HL-60 (cell line): ENCODE results near the gene DCAF16.

Source experiments
- DNase-seq, 2 experiments: peaks; one replicate each; pipeline ENCODE4 v3.0.0-alpha.2; 2010 to 2020; ENCODE audit warnings: low read depth in 1 of 2, low spot score in 1 of 2
- H3K27ac ChIP-seq: fragments of 250-450 bp; sonication (Bioruptor Pico); replicated peaks from 2 replicates; pipeline ENCODE4 v1.5.1; 2020; ENCODE audit warnings: mild to moderate bottlenecking, moderate library complexity
- H3K27me3 ChIP-seq: fragments of 250-450 bp; sonication (Bioruptor Pico); 2 replicates; pipeline ENCODE4 v1.5.1; 2021; ENCODE audit warnings: mild to moderate bottlenecking, moderate library complexity; ENCODE audit not compliant: insufficient read depth, poor library complexity, severe bottlenecking
- H3K4me3 ChIP-seq: replicated peaks from 2 replicates; pipeline ENCODE4 v1.5.1; 2011; ENCODE audit warnings: mild to moderate bottlenecking, control low read depth, low read length; ENCODE audit not compliant: insufficient read depth
- CTCF ChIP-seq: IDR thresholded peaks from one replicate; pipeline ENCODE4 v1.5.1; 2011; ENCODE audit warnings: low read length, control low read depth, inconsistent platforms; ENCODE audit not compliant: insufficient read depth
- GABPA ChIP-seq: IDR thresholded peaks from 2 replicates; pipeline ENCODE4 v1.6.1; 2012; ENCODE audit warnings: low read depth
- POLR2AphosphoS5 ChIP-seq: IDR thresholded peaks from 2 replicates; pipeline ENCODE4 v1.6.1; 2012; ENCODE audit warnings: low read depth
- REST ChIP-seq: IDR thresholded peaks from 2 replicates; pipeline ENCODE4 v1.6.1; 2012; ENCODE audit warnings: low read depth; ENCODE audit not compliant: insufficient replicate concordance
- SPI1 ChIP-seq: IDR thresholded peaks from 2 replicates; pipeline ENCODE4 v1.6.1; 2012; ENCODE audit warnings: low read depth, mild to moderate bottlenecking, borderline replicate concordance

The DCAF16 gene

GRCh38 chr4:17780501-17781299, 29.9 kb downstream of the DCAF16 start:
- Histone ChIP-seq H3K27me3 (peaks cover 24% of the 10 kb centered on the region), H3K27ac (no peak overlapping the region), H3K4me3 (peak overlapping the region; percentile 10)
- DNase-seq = no peak
- no peak for TF ChIP-seq GABPA

GRCh38 chr4:17778431-17778830, 32.1 kb downstream of the DCAF16 start:
- Histone ChIP-seq H3K27me3 (peaks cover 24% of the 10 kb centered on the region), H3K4me3 (no peak overlapping the region), H3K27ac (no peak overlapping the region)
- no peak for DNase-seq
- TF ChIP-seq POLR2AphosphoS5 (no peak), GABPA (no peak), REST (no peak), CTCF (no peak), SPI1 (no peak)

GRCh38 chr4:17773135-17773698, 37.3 kb downstream of the DCAF16 start:
- H3K27me3 ChIP-seq = no peaks in the 10 kb centered on the region
- TF ChIP-seq GABPA = no peak
- TF ChIP-seq REST = no peak
- H3K4me3 ChIP-seq = no peak overlapping the region
- no peak for DNase-seq
- H3K27ac ChIP-seq = no peak overlapping the region

GRCh38 chr4:17771284-17771908, 39.2 kb downstream of the DCAF16 start:
- H3K4me3 ChIP-seq = no peak overlapping the region
- DNase-seq = no peak

More at GRCh38 chr4:17771284-17771908, 39.2 kb downstream of the DCAF16 start:
- no peak overlapping the region for H3K27ac ChIP-seq
- TF ChIP-seq GABPA = no peak
- no peak for TF ChIP-seq CTCF
- TF ChIP-seq POLR2AphosphoS5 = no peak
- TF ChIP-seq SPI1 = no peak
- TF ChIP-seq REST = no peak
- H3K27me3 ChIP-seq = no peaks in the 10 kb centered on the region
